EH (cell line): ENCODE results near the gene FBXO45.
A peak's percentile ranks its signal among the peaks of the same experiment; 100 is the strongest.
"Not testable (repeated sequence)": the region's sequence is repeated elsewhere in the genome, so short reads cannot be mapped to it uniquely, and the experiment has no call there.

Experiments
- DNase-seq: peaks from one replicate; pipeline ENCODE4 v3.0.0-alpha.2; 2015; ENCODE audit warnings: low read depth

Gene FBXO45

GRCh38 chr3:196568246-196569002 is at the start of gene FBXO45, which contains the start of gene WDR53:
Gene FBXO45, plus strand, starts transcription at chr3:196568660. Its CDS starts 325 bp downstream, at chr3:196568985.
Gene WDR53, minus strand, starts transcription at chr3:196568554. Its CDS starts 7,079 bp downstream, at chr3:196561475.
- DNase-seq, result peak; percentile 95

- peak; percentile 78 for DNase-seq
Measured at GRCh38 chr3:196518966-196519717, 49.3 kb upstream of the FBXO45 start.

GRCh38 chr3:196519718-196520082 is 48.8 kb upstream of the FBXO45 start:
- no peak for DNase-seq

GRCh38 chr3:196521291-196521690 is 47.2 kb upstream of the FBXO45 start:
- not testable (repeated sequence) for DNase-seq

- no peak for DNase-seq
Measured at GRCh38 chr3:196523841-196524240, 44.6 kb upstream of the FBXO45 start.

- DNase-seq, result no peak
Measured at GRCh38 chr3:196524527-196524926, 43.9 kb upstream of the FBXO45 start.

GRCh38 chr3:196525141-196525540 is 43.3 kb upstream of the FBXO45 start:
- no peak for DNase-seq

- DNase-seq, result peak; percentile 76
Measured at GRCh38 chr3:196528639-196529233, 39.7 kb upstream of the FBXO45 start.

GRCh38 chr3:196531418-196531817 is 37.0 kb upstream of the FBXO45 start:
- no peak for DNase-seq

GRCh38 chr3:196533260-196533681 is 35.2 kb upstream of the FBXO45 start:
- peak; percentile 13 for DNase-seq

GRCh38 chr3:196537319-196537984 is 31.0 kb upstream of the FBXO45 start:
- DNase-seq, result peak; percentile 14

- DNase-seq, result no peak
Measured at GRCh38 chr3:196541684-196542445, 26.6 kb upstream of the FBXO45 start.

- DNase-seq, result no peak
Measured at GRCh38 chr3:196544491-196544992, 23.9 kb upstream of the FBXO45 start.

GRCh38 chr3:196546537-196546936 is 21.9 kb upstream of the FBXO45 start:
- DNase-seq, result no peak

GRCh38 chr3:196547067-196547466 is 21.4 kb upstream of the FBXO45 start:
- DNase-seq, result no peak

GRCh38 chr3:196549312-196549711 is 19.1 kb upstream of the FBXO45 start:
- not testable (repeated sequence) for DNase-seq

- DNase-seq, result not testable (repeated sequence)
Measured at GRCh38 chr3:196550172-196550571, 18.3 kb upstream of the FBXO45 start.

- no peak for DNase-seq
Measured at GRCh38 chr3:196552253-196552652, 16.2 kb upstream of the FBXO45 start.

GRCh38 chr3:196553551-196553950 is 14.9 kb upstream of the FBXO45 start:
- no peak for DNase-seq

GRCh38 chr3:196554205-196554604 is 14.3 kb upstream of the FBXO45 start:
- no peak for DNase-seq

- no peak for DNase-seq
Measured at GRCh38 chr3:196555295-196555694, 13.2 kb upstream of the FBXO45 start.
